Liver (tissue), 3 donors: ENCODE results near the gene XXYLT1.

ENCODE experiments used
- JUND ChIP-seq, 2 donors: IDR thresholded peaks; 2 replicates each; pipeline ENCODE4 v1.6.1; 2016; ENCODE audit warnings: antibody characterized with exemption in 2 of 2
- MAX ChIP-seq: IDR thresholded peaks from 2 replicates; pipeline ENCODE4 v1.6.1; 2016; ENCODE audit warnings: antibody characterized with exemption
- NR2F2 ChIP-seq: IDR thresholded peaks from 2 replicates; pipeline ENCODE4 v1.6.1; 2016; ENCODE audit warnings: antibody characterized with exemption
- YY1 ChIP-seq: IDR thresholded peaks from 2 replicates; pipeline ENCODE4 v1.6.1; 2016; ENCODE audit warnings: antibody characterized with exemption, mild to moderate bottlenecking
- TF ChIP-seq, protein P1 (sequence below): fragments of 150-350 bp; IDR thresholded peaks from 2 replicates; pipeline ENCODE4 v1.5.1; 2017; ENCODE audit warnings: improper control_type of control experiment, low read depth, low read length; ENCODE audit not compliant: missing input control
- donor health status: healthy.
- donor health status: healthy.

DNA sequence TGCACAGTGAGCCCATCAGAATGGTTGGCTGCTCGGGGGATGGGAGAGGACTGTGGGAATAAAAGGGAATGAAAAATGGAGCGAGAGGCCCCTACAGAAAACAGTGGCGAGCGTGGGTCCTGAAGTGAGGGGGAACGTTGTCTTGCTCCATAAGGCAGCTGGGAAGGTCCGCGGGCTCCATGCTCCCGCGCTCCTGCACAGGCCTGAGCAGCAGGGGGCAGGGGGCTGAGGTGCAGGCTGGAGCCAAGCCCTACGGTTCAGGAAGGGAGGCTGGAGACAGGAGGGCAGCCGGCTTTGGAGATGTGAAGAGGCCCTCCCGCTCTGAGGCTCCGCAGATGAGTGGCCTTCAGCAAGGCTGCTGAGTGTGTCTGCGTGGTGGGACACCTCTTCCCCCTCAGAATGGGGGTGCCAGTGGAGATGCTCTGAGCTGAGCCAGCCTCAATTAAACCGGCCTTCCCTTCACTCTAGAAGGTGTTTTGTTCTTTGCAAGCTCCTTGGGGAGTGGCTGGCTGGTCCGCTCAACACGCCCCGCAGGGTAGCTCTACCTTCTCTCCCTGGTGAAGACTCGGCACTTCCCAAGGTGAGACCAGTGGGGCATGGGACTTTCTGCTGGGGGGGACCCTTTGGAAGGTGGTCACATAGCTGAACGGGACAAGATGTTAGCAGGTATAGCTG is 208.0 kb downstream of the XXYLT1 start:
- no peak for TF ChIP-seq YY1
- TF ChIP-seq JUND (IDR thresholded peaks at IDR 0.05), result no peak
- TF ChIP-seq, protein P1, sequence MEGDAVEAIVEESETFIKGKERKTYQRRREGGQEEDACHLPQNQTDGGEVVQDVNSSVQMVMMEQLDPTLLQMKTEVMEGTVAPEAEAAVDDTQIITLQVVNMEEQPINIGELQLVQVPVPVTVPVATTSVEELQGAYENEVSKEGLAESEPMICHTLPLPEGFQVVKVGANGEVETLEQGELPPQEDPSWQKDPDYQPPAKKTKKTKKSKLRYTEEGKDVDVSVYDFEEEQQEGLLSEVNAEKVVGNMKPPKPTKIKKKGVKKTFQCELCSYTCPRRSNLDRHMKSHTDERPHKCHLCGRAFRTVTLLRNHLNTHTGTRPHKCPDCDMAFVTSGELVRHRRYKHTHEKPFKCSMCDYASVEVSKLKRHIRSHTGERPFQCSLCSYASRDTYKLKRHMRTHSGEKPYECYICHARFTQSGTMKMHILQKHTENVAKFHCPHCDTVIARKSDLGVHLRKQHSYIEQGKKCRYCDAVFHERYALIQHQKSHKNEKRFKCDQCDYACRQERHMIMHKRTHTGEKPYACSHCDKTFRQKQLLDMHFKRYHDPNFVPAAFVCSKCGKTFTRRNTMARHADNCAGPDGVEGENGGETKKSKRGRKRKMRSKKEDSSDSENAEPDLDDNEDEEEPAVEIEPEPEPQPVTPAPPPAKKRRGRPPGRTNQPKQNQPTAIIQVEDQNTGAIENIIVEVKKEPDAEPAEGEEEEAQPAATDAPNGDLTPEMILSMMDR, result no peak
- TF ChIP-seq NR2F2, result no peak
- TF ChIP-seq MAX, result no peak
